Peyer's patch (tissue), 4 donors: ENCODE data around the gene ZNF33B. TPM values are rescaled to one million over a fixed set of nuclear protein-coding genes. Genes with fewer than 3 reads are reported as not detected.

Experiments used
- DNase-seq, 3 donors: peaks; one replicate each; pipeline ENCODE4 v3.0.0-alpha.2; 2017 to 2019
- H3K27ac ChIP-seq, 4 donors: fragments of 200-600 bp; sonication (generic); one replicate each; pipeline ENCODE4 v1.5.1; 2016 to 2019
- H3K27me3 ChIP-seq, 2 donors: fragments of 200-600 bp; sonication (generic); one replicate each; pipeline ENCODE4 v1.5.1; 2019
- H3K36me3 ChIP-seq, 3 donors: fragments of 200-600 bp; sonication (generic); one replicate each; pipeline ENCODE4 v1.5.1; 2016 to 2019
- H3K4me1 ChIP-seq, 4 donors: fragments of 200-600 bp; sonication (generic); one replicate each; pipeline ENCODE4 v1.5.1; 2016 to 2019
- H3K4me3 ChIP-seq, 4 donors: fragments of 200-600 bp; sonication (generic); 1 replicate in 3 of 4; 2 replicates in 1 of 4; pipeline ENCODE4 v1.5.1; 2016 to 2019; ENCODE audit warnings: mild to moderate bottlenecking in 1 of 4
- H3K9me3 ChIP-seq, 4 donors: fragments of 200-600 bp; sonication (generic); one replicate each; pipeline ENCODE4 v1.5.1; 2016 to 2019; ENCODE audit warnings: mild to moderate bottlenecking in 1 of 4
- CTCF ChIP-seq, 6 experiments: fragments of 450-650 bp in 4 of 6; fragments of 200-600 bp in 2 of 6; sonication (generic) in 1 of 6; IDR thresholded peaks; one replicate each; pipeline ENCODE4 v1.5.1; 2017 to 2019; ENCODE audit warnings: antibody characterized with exemption in 6 of 6, mild to moderate bottlenecking in 3 of 6, moderate library complexity in 1 of 6
- POLR2A ChIP-seq, 2 donors: fragments of 450-650 bp; IDR thresholded peaks; one replicate each; pipeline ENCODE4 v1.5.1; 2017; ENCODE audit warnings: antibody characterized with exemption in 2 of 2, mild to moderate bottlenecking in 2 of 2, moderate library complexity in 2 of 2
- total RNA-seq, 4 donors: library from RNA; depleted of rRNA; stranded (reverse); fragments of >200 nt; gene quantifications; one replicate each; pipeline ENCODE4 v1.1.0, GENCODE V29; 2016

ZNF33B gene
- total RNA-seq, 4 donors from 2014 or later: 7.4 to 140 (median 19.0) TPM

DNA sequence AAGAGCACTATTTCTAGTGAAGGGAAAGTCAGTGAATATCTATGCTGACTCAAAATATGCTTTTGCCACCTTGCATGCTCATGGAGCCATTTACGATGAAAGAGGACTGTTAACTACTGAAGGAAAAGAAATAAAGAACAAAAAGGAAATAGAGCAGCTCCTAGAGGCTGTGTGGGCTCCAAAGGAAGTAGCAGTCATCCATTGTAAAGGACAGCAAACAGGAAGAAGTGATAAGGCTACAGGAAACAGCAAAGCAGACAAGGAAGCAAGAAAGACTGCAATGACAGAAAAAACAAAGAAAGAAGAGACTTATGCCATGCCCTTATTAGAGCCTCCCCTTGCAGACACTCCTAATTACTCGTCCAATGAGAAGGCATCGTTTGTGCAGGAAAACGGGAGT is 12.0 kb upstream of the ZNF33B start:
- Histone ChIP-seq H3K9me3 (no peaks in the 10 kb centered on the region), H3K4me3 (no peak overlapping the region), H3K27ac (no peak overlapping the region), H3K36me3 (no peaks in the 10 kb centered on the region), H3K27me3 (no peaks in the 10 kb centered on the region), H3K4me1 (no peaks in the 10 kb centered on the region)
- TF ChIP-seq POLR2A (IDR thresholded peaks at IDR 0.05) (no peak), CTCF (IDR thresholded peaks at IDR 0.05) (no peak)
- DNase-seq: no peak

DNA sequence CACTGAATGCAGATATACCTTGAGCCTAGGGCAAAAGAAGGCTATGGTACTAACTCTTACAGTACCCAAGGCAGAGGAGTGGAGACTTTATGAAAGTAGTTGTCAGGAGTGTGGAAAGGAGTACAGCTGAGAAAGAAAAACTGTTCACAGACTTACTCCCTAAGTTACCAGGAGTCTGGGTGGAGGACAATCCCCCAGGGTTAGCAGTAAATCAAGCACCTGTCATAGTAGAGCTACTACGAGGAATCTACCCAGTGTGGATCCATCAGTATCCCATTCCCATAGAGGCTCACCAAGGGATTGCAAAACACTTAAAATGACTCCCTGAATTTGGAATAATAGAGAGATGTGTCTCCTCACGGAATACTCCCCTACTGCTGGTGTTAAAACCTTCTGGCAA is 10.1 kb upstream of the ZNF33B start:
- H3K36me3 ChIP-seq: no peaks in the 10 kb centered on the region
- no peak overlapping the region for H3K27ac ChIP-seq
- no peak for DNase-seq
- H3K4me3 ChIP-seq: no peak overlapping the region
- no peaks in the 10 kb centered on the region for H3K4me1 ChIP-seq
- TF ChIP-seq POLR2A (IDR thresholded peaks at IDR 0.05) (no peak), CTCF (IDR thresholded peaks at IDR 0.05) (no peak)
- H3K27me3 ChIP-seq: no peaks in the 10 kb centered on the region
- H3K9me3 ChIP-seq: no peaks in the 10 kb centered on the region

DNA sequence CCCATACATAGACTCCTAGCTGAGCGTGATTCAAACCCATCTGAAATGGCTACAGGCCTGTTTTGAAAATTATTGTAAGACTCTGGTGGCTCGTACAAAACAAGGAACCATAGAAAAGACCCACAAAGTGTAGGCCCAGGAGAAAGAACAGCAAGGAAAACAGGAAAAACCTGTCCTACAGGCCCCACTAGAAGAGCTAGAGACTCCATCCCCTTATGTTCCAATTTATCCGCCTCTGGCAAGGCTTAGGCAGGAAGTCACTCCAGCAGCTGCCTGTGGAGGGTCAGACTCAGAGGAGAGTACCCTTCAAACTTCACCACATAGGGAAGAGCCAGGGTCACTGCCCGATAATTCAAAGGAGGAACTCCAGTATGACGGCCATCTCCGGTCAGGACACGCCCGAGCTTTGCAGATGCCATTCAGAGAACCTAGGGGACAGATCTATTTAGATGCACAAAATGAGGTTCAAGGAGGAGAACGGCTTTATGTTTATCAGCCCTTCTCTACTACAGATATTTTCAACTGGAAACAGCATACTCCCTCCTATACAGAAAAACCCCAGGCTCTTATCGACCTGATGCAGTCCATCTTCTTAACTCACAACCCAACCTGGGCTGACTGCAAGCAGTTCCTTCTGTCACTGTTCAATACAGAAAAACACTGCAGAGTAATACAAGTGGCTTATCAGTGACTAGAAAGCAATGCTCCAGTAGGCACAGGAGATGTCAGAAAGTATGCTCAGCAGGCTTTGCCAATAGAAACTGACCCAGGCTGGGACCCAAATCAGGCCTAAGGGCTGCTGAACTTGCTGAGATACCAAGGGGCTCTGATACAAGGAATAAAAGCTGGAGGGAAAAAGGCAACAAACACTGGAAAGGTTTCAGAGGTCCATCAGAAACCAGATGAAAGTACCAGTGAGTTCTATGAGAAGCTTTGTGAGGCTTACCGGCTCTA is 8.6 kb upstream of the ZNF33B start:
- H3K4me1 ChIP-seq: no peaks in the 10 kb centered on the region
- no peak overlapping the region for H3K27ac ChIP-seq
- no peaks in the 10 kb centered on the region for H3K36me3 ChIP-seq
- no peak for DNase-seq
- no peaks in the 10 kb centered on the region for H3K9me3 ChIP-seq
- H3K27me3 ChIP-seq: no peaks in the 10 kb centered on the region
- TF ChIP-seq POLR2A (IDR thresholded peaks at IDR 0.05): no peak
- TF ChIP-seq CTCF (IDR thresholded peaks at IDR 0.05): no peak
- no peak overlapping the region for H3K4me3 ChIP-seq

DNA sequence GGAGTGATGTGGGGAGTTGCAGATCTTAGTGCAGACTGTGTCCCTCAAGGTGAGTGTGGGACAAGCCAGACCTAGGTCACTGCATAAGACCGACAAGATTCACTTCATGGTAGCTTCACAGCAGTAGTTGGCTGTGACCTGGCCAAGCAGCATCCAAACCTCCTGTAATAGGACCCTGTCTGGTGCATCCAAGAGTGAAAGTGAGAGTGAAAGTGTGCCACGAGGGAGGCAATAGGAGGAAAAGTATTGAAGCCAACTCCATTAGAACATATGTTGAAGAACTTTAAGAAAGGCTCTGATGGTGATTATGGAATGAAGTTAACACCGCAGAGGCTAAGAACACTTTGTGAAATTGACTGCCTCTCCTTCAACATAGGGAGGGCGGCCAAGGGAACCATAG is 7.8 kb upstream of the ZNF33B start:
- TF ChIP-seq CTCF (IDR thresholded peaks at IDR 0.05) (no peak), POLR2A (IDR thresholded peaks at IDR 0.05) (no peak)
- no peak overlapping the region for H3K27ac ChIP-seq
- peaks cover 0 to 1% (median 0%) of the 10 kb centered on the region in 4 donors for H3K4me1 ChIP-seq
- no peak for DNase-seq
- no peaks in the 10 kb centered on the region for H3K27me3 ChIP-seq
- no peaks in the 10 kb centered on the region for H3K9me3 ChIP-seq
- H3K4me3 ChIP-seq: no peak overlapping the region
- no peaks in the 10 kb centered on the region for H3K36me3 ChIP-seq

DNA sequence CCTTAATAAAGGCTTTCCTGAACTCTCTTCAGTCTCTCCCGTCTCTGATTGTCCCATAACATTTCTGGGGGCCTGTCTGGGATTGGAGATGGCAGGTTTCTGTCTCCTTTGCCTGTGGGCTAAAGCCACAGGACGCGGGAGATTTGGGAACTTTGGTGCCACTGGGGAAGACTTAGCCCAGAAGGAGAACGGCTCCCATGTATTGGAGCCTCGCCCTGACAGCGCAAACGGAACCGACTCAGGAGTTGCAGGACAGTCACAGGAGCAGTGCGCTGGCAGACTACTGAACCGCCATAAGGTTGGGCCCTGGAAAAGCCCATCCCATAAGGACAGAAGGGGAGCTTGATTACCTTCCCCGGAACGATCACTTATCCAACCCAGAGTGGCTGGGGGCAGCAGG is 7.1 kb upstream of the ZNF33B start:
- Histone ChIP-seq H3K27me3 (no peaks in the 10 kb centered on the region), H3K27ac (no peak overlapping the region), H3K4me3 (no peak overlapping the region), H3K4me1 (peaks cover 0 to 4% (median 0%) of the 10 kb centered on the region in 4 donors), H3K36me3 (no peaks in the 10 kb centered on the region), H3K9me3 (no peaks in the 10 kb centered on the region)
- DNase-seq: no peak
- TF ChIP-seq CTCF (IDR thresholded peaks at IDR 0.05): no peak
- TF ChIP-seq POLR2A (IDR thresholded peaks at IDR 0.05): no peak
